H1 (cell line): Measurements from ENCODE around the gene PCNX3. TPM values are rescaled to one million over a fixed set of nuclear protein-coding genes. Genes with fewer than 3 reads are reported as not detected.

Experiments used
- ASH2L ChIP-seq: fragments of 200-600, 300-600 bp; sonication (generic); IDR thresholded peaks from one replicate; pipeline ENCODE4 v1.7.1; 2017; ENCODE audit warnings: low read length
- BACH1 ChIP-seq: IDR thresholded peaks from 2 replicates; pipeline ENCODE4 v1.6.1; 2012; ENCODE audit warnings: low read length, improper control_type of control experiment
- KDM4A ChIP-seq: IDR thresholded peaks from one replicate; pipeline ENCODE4 v1.7.1; 2012; ENCODE audit warnings: low read depth, mild to moderate bottlenecking, moderate library complexity, low read length, inconsistent platforms; ENCODE audit not compliant: severe bottlenecking
- MAX ChIP-seq: IDR thresholded peaks from 2 replicates; pipeline ENCODE4 v1.6.1; 2012; ENCODE audit warnings: inconsistent platforms
- NANOG ChIP-seq: IDR thresholded peaks from 2 replicates; pipeline ENCODE4 v1.6.1; 2011; ENCODE audit warnings: low read length, low read depth, mild to moderate bottlenecking, inconsistent platforms; ENCODE audit not compliant: insufficient read depth, poor library complexity, severe bottlenecking
- PHF8 ChIP-seq: fragments of 200-600 bp; sonication (generic); conservative IDR thresholded peaks from 2 replicates; pipeline ENCODE4 v1.7.1; 2012; ENCODE audit warnings: low read depth, mild to moderate bottlenecking, inconsistent platforms, low read length, moderate library complexity
- SIX5 ChIP-seq: IDR thresholded peaks from 2 replicates; pipeline ENCODE4 v1.6.1; 2011; ENCODE audit warnings: mild to moderate bottlenecking, low read depth, low read length
- SP1 ChIP-seq: IDR thresholded peaks from 2 replicates; pipeline ENCODE4 v1.6.1; 2011; ENCODE audit warnings: low read depth, low read length
- TAF1 ChIP-seq: IDR thresholded peaks from 2 replicates; pipeline ENCODE4 v1.6.1; 2011; ENCODE audit warnings: mild to moderate bottlenecking, low read depth, low read length
- ZNF274 ChIP-seq: IDR thresholded peaks from 2 replicates; pipeline ENCODE4 v1.7.0; 2012; ENCODE audit warnings: low read length, borderline replicate concordance; ENCODE audit errors: extremely low read depth
- polyA plus RNA-seq, 7 experiments: library from polyadenylated mRNA; depleted of rRNA in 3 of 7; stranded (reverse) in 5 of 7; unstranded in 2 of 7; fragments of >200 nt in 5 of 7; fragments of 200-250 nt in 2 of 7; gene quantifications; 1 replicate in 5 of 7; 2 replicates in 1 of 7; 4 replicates in 1 of 7; pipeline versions ENCODE4 v1.2.1 to v1.2.3, GENCODE V29; 2011 to 2013; ENCODE audit warnings: missing spikeins in 2 of 7, mixed read lengths in 2 of 7
- total RNA-seq: library from RNA; stranded (reverse); fragmentation: NEBNext Ultra II Directional; extraction: Animal tissue kit (Norgen Biotek cat#: 25700); gene quantifications from 2 replicates; pipeline ENCODE4 v1.2.1, GENCODE V29; 2021
- TF ChIP-seq, protein P1 (sequence below): IDR thresholded peaks from 2 replicates; pipeline ENCODE4 v1.6.1; 2012; ENCODE audit warnings: inconsistent platforms

The PCNX3 gene
- total and polyA plus RNA-seq, 2 of the 8 experiments (the other 6 are each of a cell fraction or from before 2014, with no cell fraction given): 27.2 to 38.8 TPM

- TF ChIP-seq NANOG (no peak), ZNF274 (no peak), PHF8 (0 out of 2 replicates have a peak, but pooled peaks have one; percentile 32), TAF1 (no peak), KDM4A (no peak), MAX (peak; percentile 25; the same call in 1 of the 2 replicates), BACH1 (no peak), SP1 (peak; percentile 45; the same call in 1 of the 2 replicates), SIX5 (no peak), ASH2L (no peak)
- TF ChIP-seq, protein P1, sequence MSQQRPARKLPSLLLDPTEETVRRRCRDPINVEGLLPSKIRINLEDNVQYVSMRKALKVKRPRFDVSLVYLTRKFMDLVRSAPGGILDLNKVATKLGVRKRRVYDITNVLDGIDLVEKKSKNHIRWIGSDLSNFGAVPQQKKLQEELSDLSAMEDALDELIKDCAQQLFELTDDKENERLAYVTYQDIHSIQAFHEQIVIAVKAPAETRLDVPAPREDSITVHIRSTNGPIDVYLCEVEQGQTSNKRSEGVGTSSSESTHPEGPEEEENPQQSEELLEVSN: no peak; the same call in 1 of the 2 replicates
Measured at GRCh38 chr11:65572356-65573051, 43.1 kb upstream of the PCNX3 start, which contains the start of gene FAM89B (continued).
